Thyroid gland (tissue), 4 donors: Measurements from ENCODE around the gene CTIF.

Experiments used
- CTCF ChIP-seq, 6 experiments: fragments of 200-600 bp in 3 of 6; fragments of 450-650 bp in 3 of 6; sonication (generic) in 3 of 6; IDR thresholded peaks; one replicate each; pipeline ENCODE4 v1.5.1; 2016 to 2019; ENCODE audit warnings: antibody characterized with exemption in 6 of 6, mild to moderate bottlenecking in 2 of 6, inconsistent platforms in 1 of 6, moderate library complexity in 1 of 6
- POLR2A ChIP-seq, 2 donors: fragments of 450-650 bp; IDR thresholded peaks; one replicate each; pipeline ENCODE4 v1.6.1; 2017; ENCODE audit warnings: antibody characterized with exemption in 2 of 2, mild to moderate bottlenecking in 2 of 2, moderate library complexity in 1 of 2

- TF ChIP-seq CTCF (IDR thresholded peaks at IDR 0.05) (no peak), POLR2A (IDR thresholded peaks at IDR 0.05) (no peak)
Observed at GRCh38 chr18:48888773-48889080, 349.9 kb downstream of the CTIF start.
